HUDEP-2 (cell line): ENCODE data around the gene CCND1.

Experiments
- DNase-seq, 76 experiments: peaks; one replicate each; lab custom pipeline; 2025; ENCODE audit not compliant: unreplicated experiment in 76 of 76; lab: John Stamatoyannopoulos, UW

The CCND1 gene

GRCh38 chr11:69651834-69652620 is 11.1 kb downstream of the CCND1 start:
- DNase-seq, result no peak

- no peak for DNase-seq
These were observed 12.0 kb downstream of the CCND1 start for GRCh38 chr11:69652999-69653398.

- DNase-seq, result no peak
These were observed 12.5 kb downstream of the CCND1 start for GRCh38 chr11:69653406-69653960.

- DNase-seq, result no peak
These were observed 13.2 kb downstream of the CCND1 start for GRCh38 chr11:69654001-69654659.

GRCh38 chr11:69654660-69655478 is 13.9 kb downstream of the CCND1 start:
- DNase-seq, result no peak

GRCh38 chr11:69655479-69656428 is 14.8 kb downstream of the CCND1 start:
- DNase-seq, result no peak

GRCh38 chr11:69656536-69657455 is 15.8 kb downstream of the CCND1 start:
- no peak for DNase-seq

GRCh38 chr11:69657456-69657910 is 16.5 kb downstream of the CCND1 start:
- no peak for DNase-seq

- no peak for DNase-seq
These were observed 17.1 kb downstream of the CCND1 start for GRCh38 chr11:69657911-69658625.

GRCh38 chr11:69658626-69659450 is 17.9 kb downstream of the CCND1 start:
- no peak for DNase-seq

GRCh38 chr11:69659591-69659990 is 18.6 kb downstream of the CCND1 start:
- no peak for DNase-seq

- no peak for DNase-seq
These were observed 19.1 kb downstream of the CCND1 start for GRCh38 chr11:69660001-69660500.

GRCh38 chr11:69661413-69661715 is 20.4 kb downstream of the CCND1 start:
- DNase-seq, result no peak

GRCh38 chr11:69662021-69662698 is 21.2 kb downstream of the CCND1 start:
- DNase-seq, result no peak

- no peak for DNase-seq
These were observed 21.9 kb downstream of the CCND1 start for GRCh38 chr11:69662806-69663205.

- no peak for DNase-seq
These were observed 22.4 kb downstream of the CCND1 start for GRCh38 chr11:69663326-69663725.
